Ovary (tissue), 9 donors: ENCODE measurements around the gene FGF23. TPM values are rescaled to one million over a fixed set of nuclear protein-coding genes. Genes with fewer than 3 reads are reported as not detected.
"Not testable (repeated sequence)": the region's sequence is repeated elsewhere in the genome, so short reads cannot be mapped to it uniquely, and the experiment has no call there.

Experiments
- DNase-seq, 5 donors: peaks; one replicate each; pipeline ENCODE4 v3.0.0-alpha.2; 2019 to 2020
- H3K27ac ChIP-seq, 2 donors: fragments of 200-600 bp; one replicate each; pipeline versions ENCODE4 v1.5.1 to v1.8.0; 2019 to 2022
- H3K27me3 ChIP-seq: fragments of 200-600 bp; one replicate; pipeline ENCODE4 v1.8.0; 2022
- H3K36me3 ChIP-seq: fragments of 200-600 bp; sonication (generic); one replicate; pipeline ENCODE4 v1.5.1; 2019
- H3K4me1 ChIP-seq: one replicate; pipeline ENCODE4 v1.8.1; 2013; ENCODE audit warnings: mild to moderate bottlenecking, moderate library complexity; ENCODE audit not compliant: insufficient read depth
- H3K4me3 ChIP-seq: fragments of 200-600 bp; sonication (generic); one replicate; pipeline ENCODE4 v1.5.1; 2017
- H3K9me3 ChIP-seq, 2 donors: fragments of 200-600 bp in 1 of 2; sonication (generic) in 1 of 2; one replicate each; pipeline versions ENCODE4 v1.5.1 to v1.8.1; 2013 to 2019; ENCODE audit warnings: mild to moderate bottlenecking in 1 of 2, moderate library complexity in 1 of 2
- CTCF ChIP-seq, 3 donors: fragments of 450-650 bp in 2 of 3; fragments of 200-600 bp in 1 of 3; IDR thresholded peaks; one replicate each; pipeline versions ENCODE4 v1.5.1 to v1.8.0; 2016 to 2022; ENCODE audit warnings: antibody characterized with exemption in 3 of 3, mild to moderate bottlenecking in 1 of 3
- EP300 ChIP-seq: sonication (generic); formaldehyde crosslinking; IDR thresholded peaks from one replicate; pipeline ENCODE4 v1.6.1; 2017; ENCODE audit warnings: antibody characterized with exemption
- POLR2A ChIP-seq: fragments of 450-650 bp; IDR thresholded peaks from one replicate; pipeline ENCODE4 v1.6.1; 2017; ENCODE audit warnings: antibody characterized with exemption, mild to moderate bottlenecking, moderate library complexity
- WGBS, 3 donors: extraction: QIAGEN DNeasy Blood & Tissue Kit in 1 of 3; methylation state at CpG; one replicate each; pipeline versions ENCODE4 v1.1.5 to v1.1.7; 2013 to 2017; 5-methylcytosine and 5-hydroxymethylcytosine counted together
- intact Hi-C, 4 donors: fragments of 100-400 bp; cut with DNase I; formaldehyde crosslinking; loops; one replicate each; pipeline versions ENCODE4 v1.11.0 to v1.15.1; 2022 to 2023
- polyA plus RNA-seq, 2 donors: library from polyadenylated mRNA; stranded (reverse); fragments of 200-250 nt in 1 of 2; fragments of 350-450 nt in 1 of 2; fragmentation: Illumina TruSeq in 1 of 2; extraction: RNeasy Lipid Tissue Mini Kit (QIAGEN cat#74804) in 1 of 2; gene quantifications; one replicate each; pipeline ENCODE4 v1.2.3, GENCODE V29; 2013 to 2014
- total RNA-seq, 7 donors: library from RNA; depleted of rRNA in 2 of 7; stranded (reverse); fragments of >200 nt in 2 of 7; fragmentation: NEBNext Ultra II Directional in 3 of 7; extraction: Animal tissue kit (Norgen Biotek cat#: 25700) in 3 of 7; gene quantifications; one replicate each; pipeline versions ENCODE4 v1.1.0 to v1.2.4, GENCODE V29; 2016 to 2023
- donor health status: DM: no; HTN: no; CAD: no; lungs with moderate emphysema.
- donor health status: DM: no; HTN: no; CAD: no.
- donor health status: Bipolar disorder and iron deficiency.
- donor health status: DM: yes; HTN: yes; CAD: no.
- donor health status: DM: no; HTN: no; CAD: no.
- donor health status: DM: yes; HTN: yes; CAD: no.

The FGF23 gene
- total and polyA plus RNA-seq, 9 donors, result not detected

- TF ChIP-seq POLR2A (no peak), EP300 (no peak), CTCF (IDR thresholded peaks at IDR 0.05) (no peak)
- no peaks in the 10 kb centered on the region for H3K27me3 ChIP-seq
- intact Hi-C loops, result no loop called here
- H3K4me3 ChIP-seq, result no peak overlapping the region
- DNase-seq, result no peak
- 18 to 25% (median 22%) methylated on average over 6 of the region's 6 CpGs for WGBS, 3 donors
- no peaks in the 10 kb centered on the region for H3K36me3 ChIP-seq
- no peaks in the 10 kb centered on the region for H3K9me3 ChIP-seq
- no peak overlapping the region for H3K27ac ChIP-seq
- H3K4me1 ChIP-seq, result no peaks in the 10 kb centered on the region
Measured at GRCh38 chr12:4417455-4417854, 37.9 kb upstream of the FGF23 start.

GRCh38 chr12:4416276-4416675, 36.8 kb upstream of the FGF23 start:
- Histone ChIP-seq H3K4me1 (no peaks in the 10 kb centered on the region), H3K36me3 (no peaks in the 10 kb centered on the region), H3K27ac (no peak overlapping the region), H3K4me3 (no peak overlapping the region), H3K27me3 (no peaks in the 10 kb centered on the region), H3K9me3 (no peaks in the 10 kb centered on the region)
- no peak for DNase-seq
- 81 to 85% (median 84%) methylated on average over 8 of the region's 8 CpGs for WGBS, 3 donors
- TF ChIP-seq CTCF (IDR thresholded peaks at IDR 0.05), result no peak
- no peak for TF ChIP-seq EP300
- no peak for TF ChIP-seq POLR2A
- intact Hi-C loops, result no loop called here

DNA sequence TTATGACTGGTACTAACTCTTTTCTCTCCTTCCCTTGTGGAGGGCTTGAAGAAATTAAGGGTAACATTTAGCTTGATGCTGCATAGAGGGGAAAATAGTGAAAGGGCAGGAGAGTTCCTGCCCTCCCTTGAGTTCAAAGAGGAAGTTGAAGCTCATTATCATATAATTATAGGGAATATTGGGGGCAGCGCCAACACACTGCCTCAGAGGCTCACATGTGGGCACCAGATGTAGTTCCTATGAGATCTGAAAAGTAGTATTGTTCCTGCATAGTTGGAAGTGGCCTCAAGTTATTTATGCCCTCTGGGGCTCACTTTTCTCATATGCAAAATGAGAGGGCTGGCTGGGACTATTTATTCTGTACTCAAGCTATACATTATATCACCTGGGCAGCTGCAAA, 33.0 kb upstream of the FGF23 start:
- TF ChIP-seq POLR2A, result no peak
- TF ChIP-seq CTCF (IDR thresholded peaks at IDR 0.05), result no peak
- no peak for TF ChIP-seq EP300
- Histone ChIP-seq H3K4me3 (no peak overlapping the region), H3K36me3 (no peaks in the 10 kb centered on the region), H3K4me1 (no peaks in the 10 kb centered on the region), H3K27me3 (no peaks in the 10 kb centered on the region), H3K9me3 (no peaks in the 10 kb centered on the region), H3K27ac (no peak overlapping the region)
- DNase-seq, result no peak
- 44 to 67% (median 61%) methylated on average over 1 of the region's 1 CpG for WGBS, 3 donors
- intact Hi-C loops, result no loop called here

DNA sequence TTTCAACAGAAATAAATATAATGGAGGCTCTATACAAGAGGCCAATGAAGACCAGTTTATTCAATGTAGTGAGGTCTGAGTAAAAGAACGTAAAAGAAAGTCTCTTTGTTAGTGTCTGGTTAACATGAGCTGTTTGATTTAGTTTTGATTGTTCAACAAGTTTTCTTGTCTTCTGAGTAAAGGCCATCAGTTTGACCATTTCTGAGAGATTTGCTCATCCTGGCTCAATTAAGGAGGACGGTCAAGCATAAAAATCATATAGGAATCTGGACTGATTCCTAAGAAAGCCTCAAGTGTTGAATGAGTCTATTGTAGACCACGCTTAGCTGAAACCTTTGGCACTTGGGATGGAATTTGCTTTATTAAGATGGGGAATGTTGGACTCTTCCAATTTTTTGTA, 32.5 kb upstream of the FGF23 start:
- Histone ChIP-seq H3K36me3 (no peaks in the 10 kb centered on the region), H3K4me1 (no peaks in the 10 kb centered on the region), H3K4me3 (no peak overlapping the region), H3K9me3 (no peaks in the 10 kb centered on the region), H3K27ac (no peak overlapping the region), H3K27me3 (no peaks in the 10 kb centered on the region)
- TF ChIP-seq POLR2A, result no peak
- no peak for TF ChIP-seq CTCF (IDR thresholded peaks at IDR 0.05)
- no peak for TF ChIP-seq EP300
- no peak for DNase-seq
- intact Hi-C loops, result no loop called here
- WGBS, 3 donors, result 59 to 73% (median 73%) methylated on average over 3 of the region's 3 CpGs

DNA sequence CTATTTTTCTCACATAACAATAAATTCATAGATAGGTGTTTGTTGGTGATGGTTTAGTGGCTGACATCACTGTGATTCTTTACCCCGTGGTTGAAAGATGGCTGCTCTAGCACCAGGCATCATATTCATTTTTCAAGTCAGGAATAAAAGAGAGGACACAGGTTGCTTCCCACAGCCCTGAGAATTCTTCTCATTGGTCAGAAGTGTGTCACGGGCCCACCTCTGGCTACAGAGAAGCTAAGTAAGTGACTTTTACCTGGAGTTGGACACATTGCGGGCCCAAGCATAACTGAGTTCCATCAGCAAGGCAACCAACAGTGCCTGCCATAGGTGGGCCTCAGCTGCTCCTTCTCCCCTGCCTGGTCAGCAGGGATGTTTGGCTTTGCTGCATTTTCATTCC, 27.6 kb upstream of the FGF23 start:
- TF ChIP-seq CTCF (IDR thresholded peaks at IDR 0.05) (no peak), EP300 (no peak), POLR2A (no peak)
- Histone ChIP-seq H3K4me3 (no peak overlapping the region), H3K4me1 (no peaks in the 10 kb centered on the region), H3K27ac (no peak overlapping the region), H3K36me3 (no peaks in the 10 kb centered on the region), H3K27me3 (no peaks in the 10 kb centered on the region), H3K9me3 (peaks cover 0 to 3% of the 10 kb centered on the region in 2 donors)
- intact Hi-C loops, result no loop called here
- DNase-seq, result no peak
- whole genome bisulfite sequencing, 3 donors, result 85 to 91% (median 86%) methylated on average over 3 of the region's 3 CpGs

DNA sequence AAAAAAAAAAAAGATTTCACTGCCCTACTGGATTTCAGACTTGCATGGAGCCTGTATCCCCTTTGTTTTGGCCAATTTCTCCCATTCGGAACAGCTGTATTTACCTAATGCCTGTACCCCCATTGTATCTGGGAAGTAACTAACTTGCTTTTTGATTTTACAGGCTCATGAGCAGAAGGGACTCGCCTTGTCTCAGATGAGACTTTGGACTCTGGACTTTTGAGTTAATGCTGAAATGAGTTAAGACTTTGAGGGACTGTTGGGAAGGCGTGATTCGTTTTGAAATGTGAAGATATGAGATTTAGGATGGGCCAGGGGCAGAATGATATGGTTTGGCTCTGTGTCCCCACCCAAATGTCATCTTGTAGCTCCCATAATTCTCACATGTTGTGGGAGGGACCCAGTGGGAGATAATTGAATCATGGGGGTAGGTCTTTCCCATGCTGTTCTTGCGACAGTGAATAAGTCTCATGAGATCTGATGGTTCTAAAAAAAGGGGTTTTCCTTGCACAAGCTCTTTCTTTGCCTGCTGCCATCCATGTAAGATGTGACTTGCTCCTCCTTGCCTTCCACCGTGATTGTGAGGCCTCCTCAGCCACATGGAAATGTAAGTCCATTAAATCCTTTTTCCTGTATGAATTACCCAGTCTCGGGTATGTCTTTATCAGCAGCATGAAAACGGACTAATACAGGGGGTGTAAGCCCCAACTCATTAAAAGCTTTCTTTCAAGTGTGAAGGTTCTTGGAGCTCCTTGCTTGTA, 25.5 kb upstream of the FGF23 start:
- H3K9me3 ChIP-seq, H3K36me3 ChIP-seq, intact Hi-C loops, H3K4me3 ChIP-seq, DNase-seq, H3K4me1 ChIP-seq, H3K27me3 ChIP-seq, H3K27ac ChIP-seq: not testable (repeated sequence)
- 80 to 86% (median 86%) methylated on average over 8 of the region's 8 CpGs for whole genome bisulfite sequencing, 3 donors
